Smooth muscle cell (in vitro differentiated cells): ENCODE measurements around the gene PHACTR1. TPM values are rescaled to one million over a fixed set of nuclear protein-coding genes. Genes with fewer than 3 reads are reported as not detected.

Source experiments
- DNase-seq: peaks from one replicate; lab custom pipeline; 2025; ENCODE audit not compliant: unreplicated experiment; lab: John Stamatoyannopoulos, UW
- H2AFZ ChIP-seq: fragments of 200-600 bp; sonication (generic); 2 replicates; pipeline ENCODE4 v1.6.0; 2016; ENCODE audit warnings: antibody characterized with exemption, low read depth, mild to moderate bottlenecking
- H3F3A ChIP-seq: fragments of 200-600 bp; sonication (generic); 2 replicates; pipeline ENCODE4 v1.6.0; 2017; ENCODE audit warnings: antibody characterized with exemption, low read depth
- H3K27ac ChIP-seq: fragments of 200-600 bp; sonication (generic); 2 replicates; pipeline ENCODE4 v1.5.1; 2016; ENCODE audit warnings: low read depth, mild to moderate bottlenecking
- H3K27me3 ChIP-seq: fragments of 200-600 bp; sonication (generic); 2 replicates; pipeline ENCODE4 v1.6.1; 2016; ENCODE audit warnings: low read depth, mild to moderate bottlenecking
- H3K36me3 ChIP-seq: fragments of 200-600 bp; sonication (generic); 2 replicates; pipeline ENCODE4 v1.5.1; 2016; ENCODE audit warnings: low read depth
- H3K4me1 ChIP-seq: fragments of 200-600 bp; sonication (generic); 2 replicates; pipeline ENCODE4 v1.5.1; 2016; ENCODE audit warnings: low read depth
- H3K4me2 ChIP-seq: fragments of 200-600 bp; sonication (generic); 2 replicates; pipeline ENCODE4 v1.6.0; 2016; ENCODE audit warnings: mild to moderate bottlenecking
- H3K4me3 ChIP-seq: fragments of 200-600 bp; sonication (generic); 2 replicates; pipeline ENCODE4 v1.5.1; 2016; ENCODE audit warnings: mild to moderate bottlenecking
- H3K79me2 ChIP-seq: fragments of 200-600 bp; sonication (generic); 2 replicates; pipeline ENCODE4 v1.6.0; 2016; ENCODE audit warnings: low read depth, mild to moderate bottlenecking
- H3K9ac ChIP-seq: fragments of 200-600 bp; sonication (generic); 2 replicates; pipeline ENCODE4 v1.6.0; 2016; ENCODE audit warnings: low read depth
- H3K9me3 ChIP-seq: fragments of 200-600 bp; sonication (generic); replicated peaks from 2 replicates; pipeline ENCODE4 v1.5.1; 2016; ENCODE audit warnings: low read depth
- H4K20me1 ChIP-seq: fragments of 200-600 bp; sonication (generic); 2 replicates; pipeline ENCODE4 v1.6.0; 2016; ENCODE audit warnings: low read depth
- WGBS: methylation state at CpG from one replicate; pipeline ENCODE4 v1.1.7; 2016; ENCODE audit warnings: low lambda C conversion rate; 5-methylcytosine and 5-hydroxymethylcytosine counted together
- polyA plus RNA-seq: library from polyadenylated mRNA; unstranded; fragments of >200 nt; fragmentation: Nextera tagmentation; extraction: Ambion mirVana; gene quantifications from 2 replicates; pipeline ENCODE4 v1.2.1, GENCODE V29; 2016
- total RNA-seq: library from RNA; depleted of rRNA; stranded (reverse); fragments of >200 nt; gene quantifications from 2 replicates; pipeline ENCODE4 v1.2.3, GENCODE V29; 2014
- TF ChIP-seq, protein P1 (sequence below): fragments of 200-600 bp; sonication (generic); IDR thresholded peaks from 2 replicates; pipeline ENCODE4 v1.5.1; 2017; ENCODE audit warnings: borderline replicate concordance, mild to moderate bottlenecking, antibody characterized with exemption; ENCODE audit not compliant: insufficient read depth, poor library complexity, severe bottlenecking

Gene PHACTR1
- total and polyA plus RNA-seq, 2 experiments from 2014 or later: 0.09 to 0.67 TPM

DNA sequence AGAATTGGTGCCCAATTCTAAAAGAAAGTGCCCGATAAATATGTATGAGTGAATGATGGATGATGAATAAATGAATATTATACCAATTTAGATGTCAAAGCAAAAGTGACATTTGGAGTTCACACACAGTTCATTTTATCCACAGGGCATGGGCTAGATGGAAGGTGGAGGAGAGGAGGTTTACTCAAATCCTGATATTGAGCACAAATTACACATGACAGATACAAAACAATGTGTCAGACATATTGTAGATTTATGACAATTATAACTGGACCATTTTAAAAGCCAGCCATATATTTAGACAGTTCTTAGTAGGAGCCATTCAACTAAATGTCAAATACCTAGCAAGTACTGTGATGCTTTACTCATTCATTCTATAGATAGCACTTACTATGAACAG is 23.4 kb upstream of the PHACTR1 start:
- H4K20me1 ChIP-seq: no peaks in the 10 kb centered on the region
- no peaks in the 10 kb centered on the region for H3K79me2 ChIP-seq
- no peak overlapping the region for H3K4me2 ChIP-seq
- H2AFZ ChIP-seq: no peak overlapping the region
- H3K9ac ChIP-seq: no peak overlapping the region
- H3K4me1 ChIP-seq: no peaks in the 10 kb centered on the region
- no peak for DNase-seq
- no peaks in the 10 kb centered on the region for H3K9me3 ChIP-seq
- no peak overlapping the region for H3K27ac ChIP-seq
- H3K4me3 ChIP-seq: no peak overlapping the region
- WGBS: 95% methylated on average over 1 of the region's 1 CpG
- H3K36me3 ChIP-seq: no peaks in the 10 kb centered on the region
- TF ChIP-seq, protein P1, sequence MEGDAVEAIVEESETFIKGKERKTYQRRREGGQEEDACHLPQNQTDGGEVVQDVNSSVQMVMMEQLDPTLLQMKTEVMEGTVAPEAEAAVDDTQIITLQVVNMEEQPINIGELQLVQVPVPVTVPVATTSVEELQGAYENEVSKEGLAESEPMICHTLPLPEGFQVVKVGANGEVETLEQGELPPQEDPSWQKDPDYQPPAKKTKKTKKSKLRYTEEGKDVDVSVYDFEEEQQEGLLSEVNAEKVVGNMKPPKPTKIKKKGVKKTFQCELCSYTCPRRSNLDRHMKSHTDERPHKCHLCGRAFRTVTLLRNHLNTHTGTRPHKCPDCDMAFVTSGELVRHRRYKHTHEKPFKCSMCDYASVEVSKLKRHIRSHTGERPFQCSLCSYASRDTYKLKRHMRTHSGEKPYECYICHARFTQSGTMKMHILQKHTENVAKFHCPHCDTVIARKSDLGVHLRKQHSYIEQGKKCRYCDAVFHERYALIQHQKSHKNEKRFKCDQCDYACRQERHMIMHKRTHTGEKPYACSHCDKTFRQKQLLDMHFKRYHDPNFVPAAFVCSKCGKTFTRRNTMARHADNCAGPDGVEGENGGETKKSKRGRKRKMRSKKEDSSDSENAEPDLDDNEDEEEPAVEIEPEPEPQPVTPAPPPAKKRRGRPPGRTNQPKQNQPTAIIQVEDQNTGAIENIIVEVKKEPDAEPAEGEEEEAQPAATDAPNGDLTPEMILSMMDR: no peak
- peaks cover 26% of the 10 kb centered on the region for H3K27me3 ChIP-seq
- no peaks in the 10 kb centered on the region for H3F3A ChIP-seq

DNA sequence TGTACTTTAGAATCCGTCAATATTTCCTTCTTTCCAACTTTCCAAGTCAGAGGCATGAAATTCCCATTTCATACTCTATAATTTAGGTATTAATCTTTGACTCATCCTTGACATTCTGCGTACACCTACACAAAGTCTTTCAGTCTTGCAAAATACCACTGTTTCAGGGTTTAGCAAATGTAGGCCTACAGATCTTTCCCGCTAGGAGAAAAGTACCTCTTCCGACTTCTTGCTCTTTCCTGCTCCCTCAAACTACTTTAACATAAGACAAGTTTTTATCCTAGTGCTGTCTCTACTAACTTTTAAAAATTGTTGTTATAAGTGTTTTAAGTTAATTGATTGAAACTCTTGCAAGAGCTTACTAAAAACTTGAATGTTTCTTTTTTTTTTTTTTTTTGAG is 18.3 kb upstream of the PHACTR1 start:
- WGBS: 92% methylated on average over 4 of the region's 4 CpGs
- Histone ChIP-seq H3K27me3 (peaks cover 31% of the 10 kb centered on the region), H3F3A (no peaks in the 10 kb centered on the region), H3K9ac (no peak overlapping the region), H3K4me3 (no peak overlapping the region), H3K36me3 (no peaks in the 10 kb centered on the region), H3K79me2 (no peaks in the 10 kb centered on the region), H3K9me3 (no peaks in the 10 kb centered on the region), H4K20me1 (no peaks in the 10 kb centered on the region), H3K4me1 (no peaks in the 10 kb centered on the region), H3K27ac (no peak overlapping the region), H3K4me2 (no peak overlapping the region), H2AFZ (no peak overlapping the region)
- TF ChIP-seq, protein P1: no peak
- DNase-seq: no peak

DNA sequence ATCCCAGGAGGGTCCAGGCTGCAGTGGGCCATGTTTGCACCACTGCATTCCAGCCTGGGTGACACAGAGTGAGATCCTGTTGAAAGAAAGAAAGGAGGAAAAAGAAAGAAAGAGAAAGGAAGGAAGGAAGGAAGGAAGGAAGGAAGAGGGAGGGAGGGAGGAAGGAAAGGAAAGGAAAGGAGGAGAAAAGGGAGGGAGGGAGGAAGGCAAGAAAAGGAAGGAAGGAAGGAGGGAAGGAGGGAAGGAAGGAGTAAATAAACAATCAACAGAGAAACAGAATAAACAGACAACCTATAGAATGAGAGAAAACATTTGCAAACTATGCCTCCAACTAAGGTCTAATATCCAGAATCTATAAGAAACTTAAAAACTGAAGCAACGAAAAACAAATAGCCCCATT is 11.6 kb upstream of the PHACTR1 start:
- Histone ChIP-seq H3K36me3 (no peaks in the 10 kb centered on the region), H3F3A (no peaks in the 10 kb centered on the region), H4K20me1 (no peaks in the 10 kb centered on the region), H3K79me2 (no peaks in the 10 kb centered on the region), H3K4me2 (no peak overlapping the region), H3K9ac (no peak overlapping the region), H3K27me3 (peaks cover 25% of the 10 kb centered on the region), H3K4me3 (no peak overlapping the region), H3K9me3 (no peaks in the 10 kb centered on the region), H2AFZ (no peak overlapping the region), H3K4me1 (no peaks in the 10 kb centered on the region), H3K27ac (no peak overlapping the region)
- TF ChIP-seq, protein P1: no peak
- 91% methylated on average over 1 of the region's 1 CpG for WGBS
- DNase-seq: no peak

DNA sequence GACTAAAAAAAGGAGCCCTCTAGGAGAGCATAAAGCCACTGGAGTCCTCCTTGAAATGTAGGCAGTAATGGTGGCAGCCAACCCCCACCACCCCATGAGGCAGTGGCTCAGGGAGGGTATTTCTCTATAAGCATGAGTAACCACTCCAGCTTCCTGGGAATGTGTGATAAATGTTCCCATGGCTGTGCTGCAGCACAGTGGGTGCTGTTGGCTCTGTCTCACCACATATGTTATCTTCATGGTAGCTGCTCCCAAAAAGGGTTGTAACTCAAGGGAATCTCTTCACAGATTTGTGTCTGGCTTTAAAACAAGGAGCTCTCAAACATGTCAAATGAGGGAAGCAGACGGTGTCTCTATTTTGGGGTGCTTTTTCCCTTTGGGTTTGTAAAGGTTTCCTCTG is 7.5 kb upstream of the PHACTR1 start:
- H3K36me3 ChIP-seq: no peaks in the 10 kb centered on the region
- no peak for DNase-seq
- H4K20me1 ChIP-seq: no peaks in the 10 kb centered on the region
- no peaks in the 10 kb centered on the region for H3K79me2 ChIP-seq
- H3K4me1 ChIP-seq: no peaks in the 10 kb centered on the region
- no peaks in the 10 kb centered on the region for H3F3A ChIP-seq
- H3K9me3 ChIP-seq: no peaks in the 10 kb centered on the region
- no peaks in the 10 kb centered on the region for H3K27me3 ChIP-seq
- 91% methylated on average over 1 of the region's 1 CpG for WGBS
- H3K4me2 ChIP-seq: peak overlapping the region; percentile 53
- H3K27ac ChIP-seq: no peak overlapping the region
- no peak overlapping the region for H3K4me3 ChIP-seq
- no peak overlapping the region for H2AFZ ChIP-seq
- TF ChIP-seq, protein P1: no peak
- no peak overlapping the region for H3K9ac ChIP-seq
